H1 (cell line): Measurements from ENCODE around the gene CFAP54.

Source experiments
- BCL11A ChIP-seq, 2 experiments: IDR thresholded peaks; one replicate each; pipeline ENCODE4 v1.6.1; 2011; ENCODE audit warnings: low read depth in 2 of 2, low read length in 2 of 2, mild to moderate bottlenecking in 2 of 2
- CHD1 ChIP-seq: IDR thresholded peaks from 2 replicates; pipeline ENCODE4 v1.6.1; 2012; ENCODE audit warnings: low read depth, low read length, improper control_type of control experiment
- CHD2 ChIP-seq: IDR thresholded peaks from 2 replicates; pipeline ENCODE4 v1.6.1; 2012; ENCODE audit warnings: low read length, improper control_type of control experiment
- EP300 ChIP-seq, 2 experiments: IDR thresholded peaks; 1 replicate in 1 of 2; 2 replicates in 1 of 2; pipeline ENCODE4 v1.6.1; 2011 to 2012; ENCODE audit warnings: low read depth in 2 of 2, low read length in 2 of 2, mild to moderate bottlenecking in 2 of 2, borderline replicate concordance in 1 of 2, inconsistent platforms in 1 of 2, moderate library complexity in 1 of 2
- EZH2 ChIP-seq: fragments of 200-600 bp; sonication (generic); IDR thresholded peaks from 2 replicates; pipeline ENCODE4 v1.7.1; 2012; ENCODE audit warnings: low read depth, mild to moderate bottlenecking, moderate library complexity, low read length, inconsistent platforms; ENCODE audit not compliant: severe bottlenecking
- JUND ChIP-seq: IDR thresholded peaks from 2 replicates; pipeline ENCODE4 v1.6.1; 2011; ENCODE audit warnings: mild to moderate bottlenecking, improper control_type of control experiment, low read length
- POLR2A ChIP-seq, 2 experiments: IDR thresholded peaks; 1 replicate in 1 of 2; 2 replicates in 1 of 2; pipeline ENCODE4 v1.6.1; 2011; ENCODE audit warnings: low read depth in 2 of 2, low read length in 2 of 2, mild to moderate bottlenecking in 2 of 2; ENCODE audit errors: control extremely low read depth in 1 of 2
- POLR2AphosphoS5 ChIP-seq: IDR thresholded peaks from 2 replicates; pipeline ENCODE4 v1.6.1; 2011; ENCODE audit warnings: low read depth, low read length
- RFX5 ChIP-seq: IDR thresholded peaks from 2 replicates; pipeline ENCODE4 v1.6.1; 2011; ENCODE audit warnings: low read depth, low read length, improper control_type of control experiment, borderline replicate concordance
- SUZ12 ChIP-seq: fragments of 200-600 bp; sonication (generic); IDR thresholded peaks from 2 replicates; pipeline ENCODE4 v1.6.1; 2012; ENCODE audit warnings: mild to moderate bottlenecking, inconsistent platforms, low read length, moderate library complexity, mixed read lengths
- YY1 ChIP-seq: IDR thresholded peaks from 2 replicates; pipeline ENCODE4 v1.6.1; 2011; ENCODE audit warnings: low read depth, mild to moderate bottlenecking, low read length
- ZNF274 ChIP-seq: IDR thresholded peaks from 2 replicates; pipeline ENCODE4 v1.7.0; 2012; ENCODE audit warnings: low read length, borderline replicate concordance; ENCODE audit errors: extremely low read depth
- TF ChIP-seq, protein P1 (sequence below), 3 experiments: IDR thresholded peaks; 1 replicate in 2 of 3; 2 replicates in 1 of 3; pipeline versions ENCODE4 v1.5.1 to v1.6.1; 2011; ENCODE audit warnings: low read length in 3 of 3, mild to moderate bottlenecking in 3 of 3, inconsistent platforms in 2 of 3, low read depth in 1 of 3, moderate library complexity in 1 of 3; ENCODE audit not compliant: insufficient read depth in 1 of 3; ENCODE audit errors: control extremely low read depth in 1 of 3

GRCh38 chr12:96456265-96456974, 33.0 kb upstream of the CFAP54 start:
- TF ChIP-seq SUZ12 (no peak), EZH2 (no peak), RFX5 (no peak), CHD2 (no peak), POLR2A (IDR thresholded peaks at IDR 0.05; ENCODE audit: control extremely low read depth in 1 of 2, low read depth in 2 of 2, low read length in 2 of 2) (no peak), EP300 (IDR thresholded peaks at IDR 0.05; ENCODE audit: borderline replicate concordance in 1 of 2, low read depth in 2 of 2, low read length in 2 of 2) (no peak), POLR2AphosphoS5 (no peak), ZNF274 (no peak), BCL11A (IDR thresholded peaks at IDR 0.05; ENCODE audit: low read depth in 2 of 2, low read length in 2 of 2) (no peak), JUND (no peak), YY1 (no peak), CHD1 (no peak)
- TF ChIP-seq, protein P1, sequence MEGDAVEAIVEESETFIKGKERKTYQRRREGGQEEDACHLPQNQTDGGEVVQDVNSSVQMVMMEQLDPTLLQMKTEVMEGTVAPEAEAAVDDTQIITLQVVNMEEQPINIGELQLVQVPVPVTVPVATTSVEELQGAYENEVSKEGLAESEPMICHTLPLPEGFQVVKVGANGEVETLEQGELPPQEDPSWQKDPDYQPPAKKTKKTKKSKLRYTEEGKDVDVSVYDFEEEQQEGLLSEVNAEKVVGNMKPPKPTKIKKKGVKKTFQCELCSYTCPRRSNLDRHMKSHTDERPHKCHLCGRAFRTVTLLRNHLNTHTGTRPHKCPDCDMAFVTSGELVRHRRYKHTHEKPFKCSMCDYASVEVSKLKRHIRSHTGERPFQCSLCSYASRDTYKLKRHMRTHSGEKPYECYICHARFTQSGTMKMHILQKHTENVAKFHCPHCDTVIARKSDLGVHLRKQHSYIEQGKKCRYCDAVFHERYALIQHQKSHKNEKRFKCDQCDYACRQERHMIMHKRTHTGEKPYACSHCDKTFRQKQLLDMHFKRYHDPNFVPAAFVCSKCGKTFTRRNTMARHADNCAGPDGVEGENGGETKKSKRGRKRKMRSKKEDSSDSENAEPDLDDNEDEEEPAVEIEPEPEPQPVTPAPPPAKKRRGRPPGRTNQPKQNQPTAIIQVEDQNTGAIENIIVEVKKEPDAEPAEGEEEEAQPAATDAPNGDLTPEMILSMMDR (IDR thresholded peaks at IDR 0.05; ENCODE audit: control extremely low read depth in 1 of 3, insufficient read depth in 1 of 3, low read depth in 1 of 3, low read length in 3 of 3): no peak
